NCI-H187 treated with DMSO at 0.1 percent for 48 hours (cell line): ENCODE measurements around the gene GARIN5B.
"Not testable (repeated sequence)": the region's sequence is repeated elsewhere in the genome, so short reads cannot be mapped to it uniquely, and the experiment has no call there.

Source experiments
- DNase-seq: peaks from one replicate; lab custom pipeline; 2025; lab: John Stamatoyannopoulos, UW

Gene GARIN5B

DNA sequence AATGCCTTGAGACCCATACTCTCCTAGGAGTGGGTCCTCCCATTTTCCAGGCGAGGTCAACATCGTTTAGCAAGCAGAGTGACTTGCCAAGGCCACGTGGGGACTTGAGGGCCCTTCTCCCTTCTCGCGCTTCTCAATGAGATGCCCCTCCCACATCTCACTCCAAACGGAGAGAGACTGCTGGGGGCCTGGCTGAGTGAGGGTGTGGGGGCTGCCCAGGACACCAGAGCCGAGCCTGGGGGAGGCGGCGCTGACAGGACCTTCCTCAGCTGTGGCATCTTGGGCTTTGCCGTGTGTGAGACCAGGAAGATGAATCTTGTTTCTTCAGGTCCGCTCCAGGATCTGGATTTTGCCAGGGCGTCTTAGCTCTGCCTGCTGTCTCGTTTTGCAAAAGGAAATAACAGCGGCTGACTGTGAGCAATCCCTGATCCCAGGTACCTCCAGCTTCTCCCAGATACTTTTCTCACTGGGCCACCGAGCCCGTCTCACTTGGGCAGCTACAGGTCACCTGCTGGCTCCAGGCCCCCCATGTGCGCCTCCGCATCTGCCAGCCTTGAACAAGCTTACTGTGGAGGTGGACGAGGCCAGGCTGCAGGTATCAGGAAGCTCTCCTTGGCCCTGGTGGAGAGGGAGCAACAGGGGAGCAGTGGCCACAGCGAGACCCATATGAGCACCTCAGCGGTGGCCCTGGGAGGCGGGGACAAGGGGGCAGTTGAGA lies 14.6 kb downstream of the GARIN5B start:
- DNase-seq, result no peak

DNA sequence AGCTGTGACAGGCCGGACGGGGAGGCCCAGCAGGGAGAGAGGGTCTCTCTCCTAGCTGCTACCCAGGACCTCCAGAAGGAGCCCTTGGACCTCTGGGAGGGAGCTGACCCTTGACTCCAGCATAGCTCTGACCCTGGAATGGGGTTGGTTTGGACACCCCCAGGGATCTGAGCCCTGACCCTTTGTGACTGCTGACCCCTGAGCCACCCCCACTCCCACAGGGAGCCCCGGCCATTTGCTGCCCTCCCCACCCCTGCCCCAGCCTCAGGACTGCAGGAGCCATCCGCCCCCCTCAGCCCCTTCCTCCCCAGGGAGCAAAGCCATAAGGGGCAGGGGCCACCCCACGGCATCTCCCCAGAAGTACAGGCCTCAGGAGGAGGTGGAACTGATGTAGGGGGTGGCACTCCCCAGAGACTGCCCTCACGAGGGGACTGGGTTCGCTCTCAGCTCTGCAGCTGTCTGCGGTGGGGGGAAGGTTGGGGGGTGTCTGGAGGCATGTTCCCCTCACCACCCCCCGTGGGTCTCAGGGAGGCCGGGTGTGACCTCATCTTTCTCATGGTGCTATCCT lies 15.5 kb downstream of the GARIN5B start:
- no peak for DNase-seq

- no peak for DNase-seq
Observed at GRCh38 chr19:55346725-55347441, 16.2 kb downstream of the GARIN5B start.

DNA sequence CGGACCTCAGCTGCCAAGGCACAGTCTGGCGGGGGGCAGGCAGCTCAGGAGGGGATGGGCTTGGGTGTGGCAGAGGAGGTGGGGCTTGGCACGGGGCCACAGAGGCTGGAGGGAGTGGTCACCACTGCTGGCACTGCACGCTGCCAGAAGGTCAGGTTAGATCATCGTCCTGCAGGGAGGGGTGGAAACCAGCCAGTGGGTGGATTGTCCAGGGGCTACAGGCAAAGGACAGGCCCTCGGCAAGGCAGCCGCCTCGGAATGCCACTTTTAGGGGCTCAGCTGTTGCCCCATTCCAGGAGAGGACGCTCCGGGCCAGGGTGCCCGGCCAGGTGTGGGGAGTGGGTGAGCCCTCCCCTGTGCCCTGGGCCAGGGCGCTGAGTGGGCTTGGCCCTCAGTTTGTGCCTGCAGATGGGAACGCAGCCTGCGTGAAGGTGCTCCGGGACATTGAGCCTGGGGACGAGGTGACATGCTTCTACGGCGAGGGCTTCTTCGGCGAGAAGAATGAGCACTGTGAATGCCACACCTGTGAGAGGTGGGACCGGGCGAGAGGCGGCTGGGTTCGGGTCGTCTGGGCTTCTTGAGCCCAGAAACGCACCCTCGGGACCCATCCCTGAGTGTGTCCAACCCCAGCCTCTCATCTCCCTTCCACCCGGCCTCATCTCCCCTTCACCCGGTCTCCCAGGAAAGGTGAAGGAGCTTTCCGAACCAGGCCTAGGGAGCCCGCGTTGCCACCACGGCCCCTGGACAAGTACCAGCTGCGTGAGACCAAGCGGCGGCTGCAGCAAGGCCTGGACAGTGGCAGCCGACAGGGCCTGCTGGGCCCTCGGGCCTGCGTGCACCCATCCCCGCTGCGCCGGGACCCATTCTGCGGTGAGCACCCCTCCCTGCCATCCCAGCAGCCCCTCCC lies 17.0 kb downstream of the GARIN5B start:
- DNase-seq, result no peak

DNA sequence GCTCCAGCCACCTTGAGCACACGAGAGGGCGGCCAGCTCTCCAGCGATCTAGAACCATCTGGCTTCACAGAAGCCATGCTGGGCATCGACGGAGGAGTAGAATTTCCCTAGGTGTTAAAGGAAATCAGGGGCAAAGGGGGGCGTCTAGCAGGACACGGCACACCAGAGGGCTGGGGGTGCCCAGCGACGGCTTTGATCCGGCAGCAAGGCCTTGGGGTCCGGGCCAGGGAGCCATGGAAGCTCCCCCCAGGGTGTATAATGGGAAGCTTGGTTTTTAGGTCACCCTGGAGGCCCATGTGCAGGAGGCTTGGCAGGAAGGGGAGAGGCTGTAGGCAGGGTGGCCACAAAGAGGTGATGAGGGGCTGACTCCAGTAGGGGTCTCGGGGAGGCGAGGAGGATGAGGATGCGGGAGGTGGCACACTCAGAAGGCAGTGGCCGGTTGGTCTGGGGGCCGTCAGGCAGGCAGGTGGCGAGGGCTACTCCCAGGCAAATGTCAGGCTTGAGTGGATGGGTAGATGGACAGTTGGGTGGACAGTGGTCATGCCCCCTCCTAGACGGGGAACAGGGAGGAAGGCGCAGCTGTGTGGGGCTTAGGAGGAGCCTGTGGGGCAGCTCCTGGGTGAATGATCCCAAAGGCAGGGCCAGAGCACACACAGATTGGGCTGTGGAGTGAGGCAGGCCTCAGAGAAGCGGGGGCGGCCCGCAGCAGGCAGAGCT lies 17.8 kb downstream of the GARIN5B start:
- no peak for DNase-seq

GRCh38 chr19:55344444-55344843 lies 18.6 kb downstream of the GARIN5B start:
- DNase-seq, result no peak

DNA sequence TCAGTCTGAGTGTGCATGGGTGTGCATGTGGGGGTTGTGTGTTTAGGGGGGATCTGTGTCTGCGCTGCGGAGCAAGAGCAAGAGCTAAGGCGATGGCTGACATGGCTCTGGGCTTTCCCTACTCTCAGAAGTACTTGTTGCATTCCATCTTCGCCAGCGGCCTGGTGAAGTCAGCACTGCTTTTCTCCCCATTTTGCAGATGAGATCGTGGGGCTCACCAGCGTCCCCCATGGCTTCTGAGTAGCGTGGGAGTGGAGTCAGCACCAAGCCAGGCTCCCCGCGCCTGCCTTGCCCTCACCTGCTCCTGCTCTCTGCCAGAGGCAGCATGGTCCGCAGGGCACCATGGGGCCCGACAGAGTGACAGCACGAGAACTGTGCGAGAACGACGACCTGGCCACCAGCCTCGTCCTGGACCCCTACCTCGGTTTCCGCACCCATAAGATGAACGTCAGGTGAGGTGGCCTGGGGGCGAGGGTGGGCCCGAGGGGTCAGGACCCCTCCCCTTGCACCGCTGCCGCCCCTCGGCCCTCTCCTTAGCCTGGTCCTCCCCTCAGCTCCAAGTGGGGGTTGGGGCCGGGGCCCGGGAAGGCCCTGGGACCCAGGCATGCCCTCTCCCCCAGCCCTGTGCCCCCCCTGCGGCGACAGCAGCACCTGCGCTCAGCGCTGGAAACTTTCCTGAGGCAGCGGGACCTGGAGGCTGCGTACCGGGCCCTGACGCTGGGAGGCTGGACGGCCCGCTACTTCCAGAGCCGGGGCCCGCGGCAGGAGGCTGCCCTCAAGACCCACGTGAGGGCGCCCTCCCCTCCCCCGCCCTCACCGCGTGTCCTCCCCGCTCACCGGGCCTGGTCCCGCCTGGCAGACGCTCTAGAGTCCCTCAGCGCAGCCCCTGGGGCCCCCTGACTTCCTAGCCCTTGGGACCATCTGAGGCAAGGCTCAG lies 21.2 kb downstream of the GARIN5B start:
- DNase-seq, result no peak

DNA sequence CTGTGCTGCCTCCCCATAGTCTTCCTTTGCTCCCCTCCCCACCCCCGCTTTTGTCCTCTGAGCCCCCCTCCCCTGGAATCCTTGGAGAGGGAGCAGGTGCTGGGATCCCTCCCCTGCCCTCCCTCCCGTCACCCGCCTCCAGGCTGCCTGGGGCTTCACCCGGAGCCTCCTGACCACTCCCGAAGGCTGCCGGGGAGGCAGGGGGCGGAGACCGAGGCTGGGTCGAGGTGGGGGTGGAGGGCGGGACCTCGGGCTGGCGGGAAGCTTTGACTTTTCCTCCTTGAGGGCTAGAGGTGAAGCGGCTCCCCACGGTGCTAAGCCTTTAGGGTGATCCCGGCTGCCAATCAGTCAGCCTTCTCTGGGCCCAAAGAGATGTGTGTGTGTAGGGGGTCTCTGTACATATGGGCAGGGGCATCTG lies 21.9 kb downstream of the GARIN5B start:
- peak; percentile 42 for DNase-seq

GRCh38 chr19:55340784-55341147 lies 22.3 kb downstream of the GARIN5B start:
- no peak for DNase-seq

DNA sequence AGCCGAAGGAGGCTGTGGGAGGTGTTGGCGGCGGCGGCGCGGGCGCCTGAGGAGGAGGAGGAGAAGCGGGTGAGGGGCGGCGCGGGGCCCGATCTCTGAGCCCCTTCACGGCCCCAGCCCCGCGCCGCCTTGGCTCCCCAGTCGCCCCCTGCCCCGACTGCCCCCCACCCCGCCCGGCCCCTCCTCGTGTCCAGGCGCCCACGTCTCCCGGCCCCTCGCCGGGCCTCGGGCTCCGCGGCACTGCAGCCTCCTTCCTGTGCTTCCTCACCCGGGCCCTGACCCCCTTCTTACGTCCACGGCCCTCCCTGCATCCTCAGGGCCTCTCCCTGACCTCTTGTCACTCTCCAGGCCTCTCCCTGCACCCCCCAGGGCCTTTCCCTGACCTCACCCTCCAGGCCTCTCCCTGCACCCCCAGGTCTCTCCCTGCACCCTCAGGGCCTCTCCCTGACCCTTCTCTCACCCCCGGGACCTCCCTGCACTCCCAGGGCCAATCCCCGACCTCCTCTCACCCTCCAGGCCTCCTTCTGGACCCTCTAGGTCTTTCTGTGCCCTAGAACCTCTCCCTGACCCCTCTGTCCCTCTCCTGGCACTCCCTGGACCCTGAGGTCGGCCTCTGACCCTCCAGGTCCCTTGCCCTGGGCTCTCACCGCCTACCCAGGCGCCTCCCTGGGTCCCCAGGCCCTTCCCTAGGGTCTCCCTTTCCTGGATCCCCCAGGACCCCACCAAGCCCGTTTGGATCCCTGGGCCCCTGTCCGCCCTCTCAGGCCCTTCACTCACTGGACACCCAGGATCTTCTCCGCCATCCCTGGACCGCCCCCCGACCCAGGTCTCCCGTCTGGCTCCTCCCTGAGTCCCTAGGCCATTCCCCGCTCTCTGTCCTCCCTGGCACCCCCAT lies 22.9 kb downstream of the GARIN5B start:
- no peak for DNase-seq

GRCh38 chr19:55339105-55339888 lies 23.8 kb downstream of the GARIN5B start, which contains the start of gene KMT5C:
Gene KMT5C, plus strand, starts transcription at chr19:55339876. Its CDS starts 2,061 bp downstream, at chr19:55341937.
- DNase-seq, result peak; percentile 100

- DNase-seq, result no peak
Observed at GRCh38 chr19:55336101-55336500, 27.0 kb downstream of the GARIN5B start.

- no peak for DNase-seq
Observed at GRCh38 chr19:55333870-55334269, 29.2 kb downstream of the GARIN5B start.

DNA sequence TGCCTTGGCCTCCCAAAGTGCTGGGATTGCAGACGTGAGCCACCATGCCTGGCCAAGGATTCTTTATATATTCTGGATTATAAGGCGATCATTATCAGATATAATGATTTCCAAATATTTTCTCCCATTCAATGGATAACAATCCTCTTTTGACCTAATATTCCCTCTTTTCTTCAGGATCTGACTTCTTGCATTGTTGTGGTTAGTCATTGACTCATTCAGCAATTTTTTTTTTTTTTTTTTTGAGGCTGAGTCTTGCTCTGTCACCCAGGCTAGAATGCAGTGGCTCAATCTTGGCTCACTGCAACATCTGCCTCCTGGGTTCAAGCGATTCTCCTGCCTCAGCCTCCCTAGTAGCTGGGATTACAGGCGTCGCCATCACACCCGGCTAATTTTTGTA lies 33.3 kb downstream of the GARIN5B start:
- DNase-seq, result not testable (repeated sequence)

- DNase-seq, result not testable (repeated sequence)
Observed at GRCh38 chr19:55328774-55329318, 34.2 kb downstream of the GARIN5B start.

DNA sequence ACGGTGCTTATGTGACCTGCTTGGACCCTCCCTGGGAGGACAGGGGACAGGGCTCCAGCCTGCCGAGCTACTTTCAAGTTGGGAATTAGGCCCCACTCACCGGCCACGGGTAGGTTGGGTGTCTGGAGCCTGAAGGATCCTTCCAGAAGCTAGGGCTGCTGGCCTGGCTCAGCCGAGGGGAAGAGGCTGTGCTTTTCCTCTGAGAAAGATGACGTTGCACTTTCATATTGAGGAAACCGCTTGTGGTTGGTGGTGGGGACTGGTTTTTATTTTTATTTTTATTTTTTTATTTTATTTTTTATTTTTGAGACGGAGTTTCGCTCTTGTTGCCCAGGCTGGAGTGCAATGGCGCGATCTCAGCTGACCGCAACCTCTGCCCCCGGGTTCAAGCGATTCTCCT lies 37.9 kb downstream of the GARIN5B start, which contains the start of gene TMEM150B:
Gene TMEM150B (minus strand): TSS at position 170 of the 400 bp plus-strand sequence. CDS start 4,305 bp downstream, outside the sequence.
- no peak for DNase-seq

DNA sequence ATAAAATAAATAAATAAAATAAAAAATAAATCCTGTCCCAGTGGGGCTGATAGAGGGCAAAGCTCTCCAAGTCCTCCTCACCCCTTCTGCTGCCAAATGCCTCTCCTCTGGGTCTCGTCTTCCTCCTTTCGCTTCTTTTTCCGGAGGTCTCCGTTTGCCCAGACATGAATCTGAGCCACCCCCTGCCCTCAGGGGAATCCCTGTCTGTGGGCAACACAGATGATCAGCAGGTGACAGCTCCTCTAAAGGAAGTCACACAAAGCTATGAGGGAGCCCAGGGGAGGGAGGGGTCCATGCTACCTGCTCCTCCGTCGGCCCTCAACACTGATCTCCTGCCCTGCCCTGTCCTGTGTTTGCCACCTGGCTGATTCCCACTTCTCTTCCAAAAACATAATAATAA lies 38.4 kb downstream of the GARIN5B start:
- DNase-seq, result no peak
